OCI-LY7 (cell line): ENCODE data around the gene HMX3.
"Not testable (repeated sequence)": the region's sequence is repeated elsewhere in the genome, so short reads cannot be mapped to it uniquely, and the experiment has no call there.

Experiments
- CTCF ChIP-seq: fragments of 200-600 bp; sonication (generic); conservative IDR thresholded peaks from 2 replicates; pipeline ENCODE4 v1.5.1; 2014; ENCODE audit warnings: mild to moderate bottlenecking, antibody characterized with exemption, low read length, moderate library complexity, mixed read lengths
- EZH2phosphoT487 ChIP-seq: fragments of 200-600 bp; sonication (generic); IDR thresholded peaks from 2 replicates; pipeline ENCODE4 v1.6.1; 2018; ENCODE audit warnings: low read depth, borderline replicate concordance, mild to moderate bottlenecking, mixed run types, antibody characterized with exemption, low read length, moderate library complexity, mixed read lengths

GRCh38 chr10:123178390-123178789 is 42.6 kb downstream of the HMX3 start:
- not testable (repeated sequence) for TF ChIP-seq CTCF, EZH2phosphoT487
